Measurements from ENCODE around the gene NECTIN2.
A peak's percentile ranks its signal among the peaks of the same experiment; 100 is the strongest.

Gene NECTIN2

GRCh38 chr19:44803442-44804428 is 42.4 kb upstream of the NECTIN2 start:
- TF ChIP-seq POLR2AphosphoS5 (IDR thresholded peaks at IDR 0.05; ENCODE audit: low read depth, low read length) (no peak), FOXP2 (optimal IDR thresholded peaks at IDR 0.05; ENCODE audit: borderline replicate concordance, extremely low read depth, extremely low read length, insufficient read depth) (peak; percentile 23), SIN3A (IDR thresholded peaks at IDR 0.05; ENCODE audit: borderline replicate concordance, insufficient read depth, low read length) (no peak)

GRCh38 chr19:44806291-44806690 is 39.8 kb upstream of the NECTIN2 start:
- TF ChIP-seq REST (IDR thresholded peaks at IDR 0.05; ENCODE audit: insufficient read depth in 1 of 2, low read depth in 2 of 2, low read length in 2 of 2) (no peak), FOXP2 (optimal IDR thresholded peaks at IDR 0.05; ENCODE audit: borderline replicate concordance, extremely low read depth, extremely low read length, insufficient read depth) (no peak), TAF1 (IDR thresholded peaks at IDR 0.05; ENCODE audit: borderline replicate concordance, insufficient read depth, low read length) (no peak), POLR2AphosphoS5 (IDR thresholded peaks at IDR 0.05; ENCODE audit: low read depth, low read length) (no peak), SIN3A (IDR thresholded peaks at IDR 0.05; ENCODE audit: borderline replicate concordance, insufficient read depth, low read length) (no peak)

DNA sequence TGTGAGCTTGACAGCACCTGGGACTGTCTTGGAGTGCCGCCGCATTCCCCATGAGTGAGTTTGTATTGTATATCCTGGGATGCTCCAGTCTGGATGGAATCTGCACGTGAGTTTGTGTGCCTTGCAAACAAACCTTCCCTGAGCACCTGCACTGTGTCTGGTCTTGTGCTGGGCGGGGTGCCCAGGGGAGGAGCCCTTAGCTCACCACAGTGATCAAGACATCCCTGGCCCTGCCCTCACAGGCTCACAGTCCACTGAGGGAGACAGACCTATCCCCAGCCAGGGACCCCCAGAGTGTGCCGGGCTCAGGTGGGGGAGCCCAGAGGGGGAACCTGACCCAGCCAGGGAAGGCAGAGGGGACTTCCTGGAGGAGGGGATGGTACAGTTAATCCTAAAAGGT is 38.9 kb upstream of the NECTIN2 start:
- TF ChIP-seq REST (IDR thresholded peaks at IDR 0.05; ENCODE audit: insufficient read depth in 1 of 2, low read depth in 2 of 2, low read length in 2 of 2) (no peak), FOXP2 (optimal IDR thresholded peaks at IDR 0.05; ENCODE audit: borderline replicate concordance, extremely low read depth, extremely low read length, insufficient read depth) (no peak), POLR2AphosphoS5 (IDR thresholded peaks at IDR 0.05; ENCODE audit: low read depth, low read length) (no peak), TAF1 (IDR thresholded peaks at IDR 0.05; ENCODE audit: borderline replicate concordance, insufficient read depth, low read length) (no peak), SIN3A (IDR thresholded peaks at IDR 0.05; ENCODE audit: borderline replicate concordance, insufficient read depth, low read length) (no peak)

DNA sequence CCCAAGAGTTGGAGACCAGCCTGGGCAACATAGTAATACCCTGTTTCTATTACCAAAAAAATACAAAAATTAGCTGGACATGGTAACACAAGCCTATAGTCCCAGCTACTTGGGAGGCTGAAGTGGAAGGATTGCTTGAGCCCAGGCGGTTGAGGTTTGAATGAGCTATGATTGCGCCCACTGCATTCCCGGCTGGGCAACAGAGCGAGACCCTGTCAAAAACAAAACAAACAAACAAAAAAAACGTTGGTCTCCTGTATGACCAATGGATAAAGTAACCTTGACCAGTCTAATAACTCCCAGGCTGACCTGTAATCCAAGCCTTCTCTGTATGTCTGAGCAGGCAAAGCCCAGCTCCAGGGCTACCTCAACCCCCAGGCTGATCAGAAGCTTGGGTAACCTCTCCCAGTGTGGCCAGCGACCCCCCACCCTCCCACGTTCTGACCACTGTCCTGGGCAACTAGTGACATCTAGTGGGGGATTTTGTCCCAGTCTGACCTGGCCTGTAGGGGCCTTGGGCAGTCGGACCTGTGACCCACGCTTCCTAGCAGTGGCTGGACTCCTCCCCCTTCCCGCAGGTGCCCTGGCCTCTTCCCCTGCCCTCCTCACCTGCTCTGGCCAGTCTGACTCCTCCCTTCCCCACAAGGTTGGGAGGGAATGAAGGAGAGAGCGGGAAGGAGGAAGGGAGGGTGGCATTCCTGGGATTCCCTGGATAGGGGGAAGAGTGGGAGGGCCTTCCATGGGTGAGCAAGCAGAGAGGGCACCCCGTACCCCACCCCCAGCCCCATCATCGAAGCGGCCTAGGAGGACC is 38.2 kb upstream of the NECTIN2 start:
- TF ChIP-seq POLR2AphosphoS5 (IDR thresholded peaks at IDR 0.05; ENCODE audit: low read depth, low read length) (no peak), FOXP2 (optimal IDR thresholded peaks at IDR 0.05; ENCODE audit: borderline replicate concordance, extremely low read depth, extremely low read length, insufficient read depth) (no peak), SIN3A (IDR thresholded peaks at IDR 0.05; ENCODE audit: borderline replicate concordance, insufficient read depth, low read length) (no peak), TAF1 (IDR thresholded peaks at IDR 0.05; ENCODE audit: borderline replicate concordance, insufficient read depth, low read length) (no peak), REST (IDR thresholded peaks at IDR 0.05; ENCODE audit: insufficient read depth in 1 of 2, low read depth in 2 of 2, low read length in 2 of 2) (no peak)
